ENCODE results near the gene FSIP1.

FSIP1 gene

DNA sequence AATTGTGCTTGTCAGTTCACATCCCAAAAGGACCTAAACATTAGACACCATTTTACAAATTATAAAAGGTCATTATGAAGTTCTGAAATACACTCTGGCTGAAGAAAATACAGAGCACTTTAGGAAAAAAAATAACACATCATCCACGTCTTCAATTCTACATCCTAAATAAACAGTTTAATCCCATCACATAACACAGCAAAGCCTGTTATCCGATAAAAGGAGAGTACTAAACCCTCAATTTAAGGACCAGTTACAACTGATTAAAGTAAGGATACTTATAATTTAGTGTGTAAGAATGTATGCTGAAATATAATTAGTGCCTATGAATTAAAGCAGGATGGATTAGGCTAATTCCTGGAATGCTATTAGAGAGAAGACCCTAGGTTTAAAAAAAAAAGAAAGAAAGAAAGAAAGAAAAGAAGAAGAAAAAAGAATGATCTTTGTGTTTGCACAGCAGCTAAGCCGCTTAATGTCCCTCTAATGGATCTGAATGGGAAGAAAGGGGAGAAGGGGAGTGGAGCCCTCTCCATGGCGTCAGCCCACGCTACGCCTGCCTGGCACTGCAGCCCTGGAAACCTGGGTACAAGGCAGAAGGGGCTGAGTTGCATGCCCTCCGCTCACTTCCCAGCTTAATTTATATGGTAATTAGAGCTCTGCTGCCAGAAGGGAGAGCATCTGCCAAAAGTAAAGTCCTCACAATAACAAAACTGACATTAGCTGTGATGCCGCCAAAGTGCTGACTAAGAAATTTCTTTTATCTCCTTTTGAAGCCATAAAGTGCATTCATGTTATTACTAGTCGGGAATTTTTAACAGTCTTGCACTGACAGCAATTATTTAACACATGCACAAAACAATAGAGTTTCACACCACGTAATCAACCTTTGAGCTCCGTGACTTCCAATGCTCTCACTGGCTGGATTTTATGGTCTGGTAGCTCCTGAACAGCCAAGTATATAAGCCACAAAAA lies 90.0 kb downstream of the FSIP1 start:
- TF ChIP-seq CTCF (IDR thresholded peaks at IDR 0.05; ENCODE audit: borderline replicate concordance, insufficient read depth, low read depth, low read length), result no peak
- H3K4me3 ChIP-seq (ENCODE audit: low read depth, low read length), result no peak overlapping the region

- TF ChIP-seq CTCF (IDR thresholded peaks at IDR 0.05; ENCODE audit: borderline replicate concordance, insufficient read depth, low read depth, low read length), result no peak
- no peak overlapping the region for H3K4me3 ChIP-seq (ENCODE audit: low read depth, low read length)
These were observed 91.6 kb downstream of the FSIP1 start for GRCh38 chr15:39690881-39691634.

- TF ChIP-seq CTCF (IDR thresholded peaks at IDR 0.05; ENCODE audit: borderline replicate concordance, insufficient read depth, low read depth, low read length), result no peak
- no peak overlapping the region for H3K4me3 ChIP-seq (ENCODE audit: low read depth, low read length)
These were observed 94.7 kb downstream of the FSIP1 start for GRCh38 chr15:39687965-39688364.

DNA sequence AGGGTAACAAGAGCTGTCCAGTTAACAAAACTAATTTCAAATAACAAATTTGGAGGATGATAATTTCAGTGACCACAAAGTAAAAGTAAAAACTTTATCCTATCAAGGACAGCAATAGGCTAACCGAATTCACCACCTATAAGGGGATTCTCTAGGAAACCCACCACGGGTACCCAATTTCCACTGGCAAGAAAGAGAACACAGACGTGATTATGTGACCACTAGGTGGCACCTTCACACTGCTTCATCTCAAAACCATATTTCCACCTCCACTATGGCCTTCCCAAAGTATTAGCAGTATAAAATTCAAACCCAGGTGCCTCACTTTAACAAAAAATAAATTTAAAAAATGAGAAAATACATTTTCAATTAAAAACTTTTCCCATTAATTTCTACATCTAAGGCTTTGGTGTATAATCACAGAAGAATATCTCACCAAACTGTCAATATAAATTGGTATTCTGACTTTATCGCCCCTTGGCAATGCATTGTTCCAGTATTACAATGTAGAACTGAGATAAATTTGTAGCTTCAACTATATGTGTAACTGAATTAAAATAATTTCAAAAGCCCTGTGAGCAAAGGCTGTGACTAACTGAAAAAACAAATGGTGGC lies 96.5 kb downstream of the FSIP1 start:
- H3K4me3 ChIP-seq (ENCODE audit: low read depth, low read length), result no peak overlapping the region
- TF ChIP-seq CTCF (IDR thresholded peaks at IDR 0.05; ENCODE audit: borderline replicate concordance, insufficient read depth, low read depth, low read length), result peak; percentile 50; the same call in 1 of the 2 replicates

GRCh38 chr15:39685367-39685766 lies 97.3 kb downstream of the FSIP1 start:
- no peak overlapping the region for H3K4me3 ChIP-seq (ENCODE audit: low read depth, low read length)
- TF ChIP-seq CTCF (IDR thresholded peaks at IDR 0.05; ENCODE audit: borderline replicate concordance, insufficient read depth, low read depth, low read length), result no peak

DNA sequence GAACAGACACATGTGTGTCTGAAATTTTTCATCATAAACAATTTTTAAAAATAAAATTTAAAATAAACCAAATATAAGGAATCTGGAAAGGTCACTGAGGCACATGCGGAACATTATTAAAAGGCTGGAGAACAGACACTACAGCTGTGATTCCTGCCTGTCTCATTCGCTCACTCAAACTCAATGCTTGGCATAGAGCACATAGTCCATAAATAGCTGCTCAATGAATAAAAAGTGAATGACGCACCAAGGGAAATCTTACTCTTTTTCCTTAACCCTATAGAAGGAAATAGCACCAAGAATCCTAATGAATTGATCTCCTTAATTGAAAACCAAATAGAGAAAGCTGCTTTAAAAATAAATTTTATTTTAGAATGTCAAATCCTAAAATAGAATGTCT lies 98.4 kb downstream of the FSIP1 start:
- TF ChIP-seq CTCF (IDR thresholded peaks at IDR 0.05; ENCODE audit: borderline replicate concordance, insufficient read depth, low read depth, low read length), result no peak
- H3K4me3 ChIP-seq (ENCODE audit: low read depth, low read length), result no peak overlapping the region

All from GM12875 (cell line).